ENCODE data around the gene CHD5.

CHD5 gene

GRCh38 chr1:6134206-6134605 lies 45.9 kb downstream of the CHD5 start:
- no peak for DNase-seq (ENCODE audit: low read depth in 2 of 2)

- no peak for DNase-seq (ENCODE audit: low read depth in 2 of 2)
Observed at GRCh38 chr1:6133146-6133895, 46.8 kb downstream of the CHD5 start.

- no peak for DNase-seq (ENCODE audit: low read depth in 2 of 2)
Observed at GRCh38 chr1:6131561-6131960, 48.6 kb downstream of the CHD5 start.

GRCh38 chr1:6130596-6130995 lies 49.5 kb downstream of the CHD5 start:
- DNase-seq (ENCODE audit: low read depth in 2 of 2): no peak

- DNase-seq (ENCODE audit: low read depth in 2 of 2): no peak
Observed at GRCh38 chr1:6130036-6130435, 50.1 kb downstream of the CHD5 start.

GRCh38 chr1:6129313-6129712 lies 50.8 kb downstream of the CHD5 start:
- no peak for DNase-seq (ENCODE audit: low read depth in 2 of 2)

- DNase-seq (ENCODE audit: low read depth in 2 of 2): no peak
Observed at GRCh38 chr1:6128276-6129081, 51.6 kb downstream of the CHD5 start.

GRCh38 chr1:6127587-6128163 lies 52.4 kb downstream of the CHD5 start:
- peak; percentile 17 to 31 for DNase-seq (ENCODE audit: low read depth in 2 of 2)

- DNase-seq (ENCODE audit: low read depth in 2 of 2): no peak
Observed at GRCh38 chr1:6126521-6127067, 53.5 kb downstream of the CHD5 start.

GRCh38 chr1:6126028-6126427 lies 54.1 kb downstream of the CHD5 start:
- no peak for DNase-seq (ENCODE audit: low read depth in 2 of 2)

- DNase-seq (ENCODE audit: low read depth in 2 of 2): no peak
Observed at GRCh38 chr1:6125366-6125765, 54.8 kb downstream of the CHD5 start.

GRCh38 chr1:6124746-6125365 lies 55.3 kb downstream of the CHD5 start:
- DNase-seq (ENCODE audit: low read depth in 2 of 2): no peak

- no peak for DNase-seq (ENCODE audit: low read depth in 2 of 2)
Observed at GRCh38 chr1:6124341-6124740, 55.8 kb downstream of the CHD5 start.

- no peak for DNase-seq (ENCODE audit: low read depth in 2 of 2)
Observed at GRCh38 chr1:6123816-6124215, 56.3 kb downstream of the CHD5 start.

- DNase-seq (ENCODE audit: low read depth in 2 of 2): no peak
Observed at GRCh38 chr1:6123083-6123482, 57.0 kb downstream of the CHD5 start.

- no peak for DNase-seq (ENCODE audit: low read depth in 2 of 2)
Observed at GRCh38 chr1:6121651-6122370, 58.3 kb downstream of the CHD5 start.

- DNase-seq (ENCODE audit: low read depth in 2 of 2): no peak
Observed at GRCh38 chr1:6121021-6121421, 59.1 kb downstream of the CHD5 start.

GRCh38 chr1:6118415-6118814 lies 61.7 kb downstream of the CHD5 start:
- DNase-seq (ENCODE audit: low read depth in 2 of 2): no peak

GRCh38 chr1:6117624-6118023 lies 62.5 kb downstream of the CHD5 start:
- no peak for DNase-seq (ENCODE audit: low read depth in 2 of 2)

GRCh38 chr1:6117064-6117463 lies 63.1 kb downstream of the CHD5 start:
- DNase-seq (ENCODE audit: low read depth in 2 of 2): no peak

- DNase-seq (ENCODE audit: low read depth in 2 of 2): no peak
Observed at GRCh38 chr1:6116137-6116536, 64.0 kb downstream of the CHD5 start.
